Stimulated activated memory B cell treated with anti-CD40 and anti-IgM and Interleukin-4, amounts not matched to agents 10 μg/mL and 1 μg/mL and 100 μg/mL, for 72 hours (primary cell): ENCODE measurements around the gene ZNF789.
"Not testable (repeated sequence)": the region's sequence is repeated elsewhere in the genome, so short reads cannot be mapped to it uniquely, and the experiment has no call there.

ENCODE experiments used
- ATAC-seq: fragments of 150-1000 bp; cut with Tn5 transposase; 2 replicates; pipeline ENCODE4 v1.10.0; 2021
- H3K27ac Mint-ChIP-seq: one replicate; pipeline ENCODE4 v1.8.0; 2022; ENCODE audit warnings: mild to moderate bottlenecking, mixed read lengths
- H3K27me3 Mint-ChIP-seq: one replicate; pipeline ENCODE4 v1.8.0; 2022; ENCODE audit warnings: mixed read lengths
- H3K36me3 Mint-ChIP-seq: one replicate; pipeline ENCODE4 v1.8.0; 2022; ENCODE audit warnings: mixed read lengths
- H3K4me1 Mint-ChIP-seq: one replicate; pipeline ENCODE4 v1.8.0; 2022; ENCODE audit warnings: mixed read lengths
- H3K4me3 Mint-ChIP-seq: one replicate; pipeline ENCODE4 v1.8.0; 2022; ENCODE audit warnings: mild to moderate bottlenecking, moderate library complexity, mixed read lengths
- H3K9me3 Mint-ChIP-seq: one replicate; pipeline ENCODE4 v1.8.0; 2022; ENCODE audit warnings: mixed read lengths

Gene ZNF789

GRCh38 chr7:99472561-99473314 lies at the start of gene ZNF789:
ZNF789 (plus strand) TSS chr7:99472890; CDS start chr7:99476457, 3,567 bp downstream.
- peaks cover 37% of the 10 kb centered on the region for H3K4me1 Mint-ChIP-seq
- H3K4me3 Mint-ChIP-seq = peak within 1 kb of the TSS; percentile 99
- H3K27ac Mint-ChIP-seq = peak within 1 kb of the TSS; percentile 91
- H3K27me3 Mint-ChIP-seq = no peaks in the 10 kb centered on the region
- H3K9me3 Mint-ChIP-seq = no peaks in the 10 kb centered on the region
- peaks cover 6% of the 10 kb centered on the region for H3K36me3 Mint-ChIP-seq
- peak; percentile 100 for ATAC-seq

DNA sequence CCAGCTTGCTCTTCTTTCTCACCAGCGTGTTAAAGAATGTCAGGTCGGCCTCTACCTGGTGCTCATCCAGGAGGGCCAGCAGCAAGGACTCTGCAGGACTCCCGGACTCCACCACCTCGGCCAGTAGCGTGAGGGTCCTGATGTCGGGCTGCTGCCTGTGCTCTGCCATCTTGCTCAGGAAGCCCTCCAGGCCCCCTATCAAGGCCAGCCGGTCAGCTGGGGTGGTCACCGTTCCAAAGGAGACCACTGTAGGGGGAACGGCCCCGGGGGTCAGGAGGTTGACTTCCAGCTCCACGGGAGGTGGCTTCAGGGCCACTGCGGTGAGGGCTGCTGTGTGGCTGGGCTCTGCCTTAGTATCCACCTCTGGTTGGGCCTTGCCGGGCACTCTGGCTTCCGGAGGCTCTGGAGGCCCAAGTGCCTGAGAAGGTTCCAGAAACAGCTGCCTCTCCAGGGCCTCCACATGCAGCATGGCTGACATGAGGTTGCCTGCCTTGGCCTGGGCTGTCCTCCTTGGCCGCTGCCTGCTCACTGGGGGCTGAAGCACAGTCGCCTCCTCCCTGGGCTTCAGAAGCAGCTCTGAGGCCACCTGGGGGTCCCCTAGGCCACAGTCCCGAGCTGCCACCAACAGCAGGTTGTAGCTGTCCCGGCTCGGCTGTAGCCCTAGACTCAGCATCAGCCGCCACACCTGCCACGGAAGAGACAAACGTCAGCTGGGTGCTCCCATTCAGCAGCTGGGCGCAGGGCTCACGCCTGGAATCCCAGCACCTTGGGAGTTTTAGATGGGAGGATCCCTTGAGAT lies 47.6 kb upstream of the ZNF789 start:
- no peaks in the 10 kb centered on the region for H3K27me3 Mint-ChIP-seq
- H3K4me1 Mint-ChIP-seq = no peaks in the 10 kb centered on the region
- peaks cover 49% of the 10 kb centered on the region for H3K36me3 Mint-ChIP-seq
- no peaks in the 10 kb centered on the region for H3K9me3 Mint-ChIP-seq
- no peak for ATAC-seq
- H3K27ac Mint-ChIP-seq = no peak overlapping the region
- H3K4me3 Mint-ChIP-seq = no peak overlapping the region

GRCh38 chr7:99428972-99429566 lies 43.6 kb upstream of the ZNF789 start:
- Mint-ChIP-seq H3K4me3 (no peak overlapping the region), H3K27ac (no peak overlapping the region), H3K36me3 (peaks cover 47% of the 10 kb centered on the region), H3K9me3 (no peaks in the 10 kb centered on the region), H3K4me1 (no peaks in the 10 kb centered on the region), H3K27me3 (no peaks in the 10 kb centered on the region)
- no peak for ATAC-seq

- no peaks in the 10 kb centered on the region for H3K4me1 Mint-ChIP-seq
- no peak for ATAC-seq
- H3K36me3 Mint-ChIP-seq = peaks cover 48% of the 10 kb centered on the region
- no peak overlapping the region for H3K27ac Mint-ChIP-seq
- H3K27me3 Mint-ChIP-seq = no peaks in the 10 kb centered on the region
- no peaks in the 10 kb centered on the region for H3K9me3 Mint-ChIP-seq
- H3K4me3 Mint-ChIP-seq = no peak overlapping the region
Observed at GRCh38 chr7:99429756-99430155, 42.9 kb upstream of the ZNF789 start.

DNA sequence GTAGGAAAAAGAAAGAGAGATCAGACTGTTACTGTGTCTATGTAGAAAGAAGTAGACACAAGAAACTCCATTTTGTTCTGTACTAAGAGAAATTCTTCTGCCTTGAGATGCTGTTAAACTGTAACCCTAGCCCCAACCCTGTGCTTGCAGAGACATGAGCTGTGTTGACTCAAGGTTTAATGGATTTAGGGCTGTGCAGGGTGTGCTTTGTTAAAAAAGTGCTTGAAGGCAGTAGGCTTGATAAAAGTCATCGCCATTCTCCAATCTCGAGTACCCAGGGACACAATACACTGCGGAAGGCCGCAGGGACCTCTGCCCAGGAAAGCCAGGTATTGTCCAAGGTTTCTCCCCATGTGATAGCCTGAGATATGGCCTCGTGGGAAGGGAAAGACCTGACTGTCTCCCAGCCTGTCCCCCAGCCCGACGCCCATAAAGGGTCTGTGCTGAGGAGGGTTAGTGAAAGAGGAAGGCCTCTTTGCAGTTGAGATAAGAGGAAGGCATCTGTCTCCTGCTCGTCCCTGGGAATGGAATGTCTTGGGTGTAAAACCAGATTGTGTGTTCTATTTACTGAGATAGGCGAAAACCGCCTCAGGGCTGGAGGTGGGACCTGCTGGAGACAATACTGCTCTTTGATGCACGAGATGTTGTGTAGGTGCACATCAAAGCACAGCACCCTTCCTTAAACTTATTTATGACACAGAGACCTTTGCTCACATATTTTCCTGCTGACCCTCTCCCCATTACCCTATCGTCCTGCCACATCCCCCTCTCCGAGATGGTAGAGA lies 40.7 kb upstream of the ZNF789 start:
- not testable (repeated sequence) for H3K4me1 Mint-ChIP-seq, H3K27ac Mint-ChIP-seq, H3K27me3 Mint-ChIP-seq, H3K9me3 Mint-ChIP-seq, ATAC-seq, H3K4me3 Mint-ChIP-seq
- H3K36me3 Mint-ChIP-seq = peaks cover 39% of the 10 kb centered on the region

DNA sequence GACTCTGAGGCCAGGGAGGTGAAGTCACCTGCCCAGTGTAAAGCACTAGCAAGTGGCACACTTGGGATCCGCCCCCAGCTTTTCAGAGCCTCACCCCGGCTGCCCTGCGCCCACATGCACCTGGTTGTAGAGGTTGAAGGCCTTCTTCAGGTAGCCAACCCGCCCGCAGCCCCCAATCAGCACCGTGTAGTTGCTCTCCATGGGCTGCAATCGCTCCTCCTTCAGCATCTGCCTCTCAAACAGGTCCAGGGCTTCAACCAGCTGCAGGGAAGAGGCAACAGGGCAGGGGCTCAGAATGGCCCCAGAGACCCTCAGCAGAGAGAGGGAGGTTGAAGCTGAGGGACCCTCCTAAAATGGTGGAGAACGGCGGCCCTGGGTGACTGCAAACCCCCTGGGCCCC lies 39.5 kb upstream of the ZNF789 start:
- Mint-ChIP-seq H3K4me3 (no peak overlapping the region), H3K27me3 (no peaks in the 10 kb centered on the region), H3K36me3 (peaks cover 39% of the 10 kb centered on the region), H3K9me3 (no peaks in the 10 kb centered on the region), H3K27ac (no peak overlapping the region), H3K4me1 (peaks cover 12% of the 10 kb centered on the region)
- ATAC-seq = no peak

DNA sequence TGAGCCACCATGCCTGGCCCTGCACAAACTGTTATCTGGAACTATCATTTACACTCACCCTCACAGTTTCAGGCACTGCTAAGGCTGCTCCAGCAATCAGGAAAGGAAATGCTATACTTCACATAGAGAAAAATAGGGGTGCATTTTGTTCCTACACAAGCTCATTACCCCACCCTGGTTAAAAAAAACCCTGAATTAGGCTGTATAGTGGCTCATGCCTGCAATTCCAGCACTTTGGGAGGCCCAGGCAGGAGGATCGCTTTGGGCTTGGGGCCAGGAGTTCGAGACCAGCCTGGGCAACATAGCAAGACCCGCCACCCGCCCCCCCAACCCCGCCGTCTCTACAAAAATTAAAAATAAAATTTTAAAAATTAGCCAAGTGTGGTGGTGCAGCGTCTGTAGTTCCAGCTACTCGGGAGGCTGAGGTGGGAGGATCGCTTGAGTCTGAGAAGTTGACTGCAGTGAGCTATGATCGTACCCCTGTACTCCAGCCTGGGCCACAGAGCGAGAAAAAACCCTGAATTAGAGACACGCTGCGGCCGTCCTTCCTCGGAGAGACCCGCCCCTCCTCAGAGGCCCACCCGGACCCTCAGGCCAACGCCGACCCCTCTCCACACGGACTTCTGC lies 34.6 kb upstream of the ZNF789 start:
- Mint-ChIP-seq H3K36me3 (peaks cover 35% of the 10 kb centered on the region), H3K4me1 (peaks cover 42% of the 10 kb centered on the region), H3K27me3 (no peaks in the 10 kb centered on the region), H3K9me3 (no peaks in the 10 kb centered on the region), H3K4me3 (peak overlapping the region; percentile 100), H3K27ac (peak overlapping the region; percentile 86)
- peak; percentile 28 for ATAC-seq

DNA sequence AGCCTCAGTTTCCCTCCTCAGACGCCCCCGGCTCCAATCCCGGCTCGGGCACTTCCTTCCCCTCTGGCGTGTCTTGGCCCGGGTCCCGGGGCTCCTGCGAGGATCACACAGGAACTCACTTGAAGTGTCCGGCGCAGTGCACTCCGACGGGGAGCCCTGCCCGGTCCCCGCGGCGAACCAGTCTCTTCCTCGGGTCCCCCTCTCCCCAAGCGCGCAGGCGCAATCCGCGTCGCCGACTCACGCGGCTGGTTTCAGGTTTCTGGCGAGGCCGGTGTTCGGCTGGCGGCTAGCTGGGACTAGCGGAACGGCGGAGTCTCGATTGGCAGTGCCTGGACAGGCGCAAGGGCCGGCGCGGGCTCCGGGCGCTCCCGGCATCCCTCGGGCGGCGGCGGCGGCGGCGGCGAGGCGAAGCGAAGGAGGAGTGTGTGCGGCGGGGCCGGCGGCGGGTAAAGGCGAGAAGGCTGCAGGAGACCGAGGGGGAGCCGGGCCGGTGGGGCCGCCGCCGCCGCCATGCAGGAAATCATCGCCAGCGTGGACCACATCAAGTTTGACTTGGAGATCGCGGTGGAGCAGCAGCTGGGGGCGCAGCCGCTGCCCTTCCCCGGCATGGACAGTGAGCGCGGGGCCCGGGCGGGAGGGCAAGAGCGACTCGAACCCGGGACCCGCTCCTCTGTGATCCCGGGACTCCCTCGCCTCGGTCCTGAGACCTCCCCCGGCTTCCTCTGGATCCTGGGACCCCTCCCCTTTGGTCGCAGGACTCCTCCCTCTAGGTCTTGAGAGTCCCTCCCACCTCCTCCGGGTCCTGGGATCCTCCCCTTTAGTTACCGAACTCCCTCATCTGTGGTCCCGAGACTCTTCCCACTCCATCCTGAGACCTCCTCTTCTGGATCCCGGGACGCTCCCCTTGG lies 33.9 kb upstream of the ZNF789 start, which contains the start of the genes CPSF4 and PTCD1:
CPSF4 (plus strand) TSS at position 371 of the 908 bp plus-strand sequence; CDS start at position 511, 140 bp downstream.
PTCD1 (minus strand) TSS at position 226 of the 908 bp plus-strand sequence. CDS start 3,556 bp downstream, outside the sequence.
- Mint-ChIP-seq H3K9me3 (no peaks in the 10 kb centered on the region), H3K4me3 (peak within 1 kb of the TSS; percentile 100), H3K27ac (peak within 1 kb of the TSS; percentile 86), H3K27me3 (no peaks in the 10 kb centered on the region), H3K4me1 (peaks cover 46% of the 10 kb centered on the region), H3K36me3 (peaks cover 31% of the 10 kb centered on the region)
- peak; percentile 98 for ATAC-seq

DNA sequence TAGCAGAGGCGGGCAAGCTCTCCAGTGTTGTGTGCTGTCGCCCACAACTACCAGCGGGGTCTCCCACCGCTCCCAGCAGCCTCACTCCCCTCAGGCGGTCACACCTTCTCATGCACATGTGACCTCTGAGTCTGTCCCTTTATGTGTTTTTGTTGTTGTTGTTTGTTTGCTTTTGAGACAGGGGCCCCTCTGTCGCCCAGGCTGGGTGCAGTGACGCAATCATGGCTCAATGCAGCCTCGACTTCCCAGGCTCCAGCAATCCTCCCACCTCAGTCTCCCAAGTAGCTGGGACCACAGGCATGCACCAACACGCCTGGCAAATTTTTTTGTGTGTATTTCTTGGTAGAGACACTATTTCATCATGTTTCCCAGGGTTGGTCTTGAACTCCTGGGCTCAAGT lies 32.5 kb upstream of the ZNF789 start:
- peak overlapping the region; percentile 100 for H3K4me3 Mint-ChIP-seq
- no peaks in the 10 kb centered on the region for H3K9me3 Mint-ChIP-seq
- ATAC-seq = no peak
- H3K4me1 Mint-ChIP-seq = peaks cover 52% of the 10 kb centered on the region
- peaks cover 27% of the 10 kb centered on the region for H3K36me3 Mint-ChIP-seq
- no peaks in the 10 kb centered on the region for H3K27me3 Mint-ChIP-seq
- peak overlapping the region; percentile 86 for H3K27ac Mint-ChIP-seq

DNA sequence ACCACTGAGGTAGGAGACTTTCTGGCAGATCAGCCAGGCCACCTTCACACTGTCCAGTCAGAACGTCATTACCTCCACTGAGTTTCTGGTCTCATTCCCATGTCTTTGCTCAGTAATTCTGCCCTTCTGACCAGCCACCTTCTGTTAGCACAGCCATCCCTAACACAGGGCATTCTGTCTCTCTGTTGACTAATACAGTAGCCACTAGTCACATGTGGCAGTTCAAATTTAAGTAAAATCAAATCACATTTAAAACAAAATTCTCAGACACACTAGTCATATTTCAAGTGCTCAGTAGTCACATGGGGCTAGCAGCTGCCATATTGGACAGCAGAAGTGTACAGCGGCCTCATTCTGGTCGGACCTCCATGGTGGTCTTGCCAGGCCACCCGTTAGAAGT lies 26.6 kb upstream of the ZNF789 start:
- peaks cover 53% of the 10 kb centered on the region for H3K36me3 Mint-ChIP-seq
- H3K4me1 Mint-ChIP-seq = peaks cover 20% of the 10 kb centered on the region
- no peak overlapping the region for H3K4me3 Mint-ChIP-seq
- H3K27ac Mint-ChIP-seq = no peak overlapping the region
- H3K9me3 Mint-ChIP-seq = no peaks in the 10 kb centered on the region
- no peak for ATAC-seq
- H3K27me3 Mint-ChIP-seq = no peaks in the 10 kb centered on the region

- H3K4me1 Mint-ChIP-seq = peaks cover 12% of the 10 kb centered on the region
- H3K27me3 Mint-ChIP-seq = no peaks in the 10 kb centered on the region
- no peak for ATAC-seq
- H3K4me3 Mint-ChIP-seq = no peak overlapping the region
- no peaks in the 10 kb centered on the region for H3K9me3 Mint-ChIP-seq
- H3K27ac Mint-ChIP-seq = no peak overlapping the region
- H3K36me3 Mint-ChIP-seq = peaks cover 58% of the 10 kb centered on the region
Observed at GRCh38 chr7:99447943-99448342, 24.7 kb upstream of the ZNF789 start.

- Mint-ChIP-seq H3K4me3 (no peak overlapping the region), H3K9me3 (no peaks in the 10 kb centered on the region), H3K27me3 (no peaks in the 10 kb centered on the region), H3K27ac (no peak overlapping the region), H3K36me3 (peaks cover 60% of the 10 kb centered on the region), H3K4me1 (peaks cover 6% of the 10 kb centered on the region)
- ATAC-seq = no peak
Observed at GRCh38 chr7:99448855-99449254, 23.8 kb upstream of the ZNF789 start.

GRCh38 chr7:99449326-99449725 lies 23.4 kb upstream of the ZNF789 start:
- H3K27ac Mint-ChIP-seq = no peak overlapping the region
- no peak overlapping the region for H3K4me3 Mint-ChIP-seq
- no peaks in the 10 kb centered on the region for H3K27me3 Mint-ChIP-seq
- no peak for ATAC-seq
- no peaks in the 10 kb centered on the region for H3K9me3 Mint-ChIP-seq
- H3K4me1 Mint-ChIP-seq = peaks cover 6% of the 10 kb centered on the region
- peaks cover 62% of the 10 kb centered on the region for H3K36me3 Mint-ChIP-seq
